GM13976 (cell line): Measurements from ENCODE around the gene SULT1E1.

Experiments
- DNase-seq: peaks from one replicate; pipeline ENCODE4 v3.0.0; 2012; ENCODE audit warnings: low spot score
- in situ Hi-C: fragments of 300-500 bp; cut with MboI; formaldehyde crosslinking; loops from one replicate; pipeline ENCODE4 v1.12.0; 2022; ENCODE audit warnings: low sequenced_read_pairs, mixed read lengths, inconsistent platforms; ENCODE audit not compliant: unreplicated experiment
- TF ChIP-seq, protein P1 (sequence below): IDR thresholded peaks from 2 replicates; pipeline ENCODE4 v1.5.1; 2012; ENCODE audit warnings: borderline replicate concordance, mild to moderate bottlenecking; ENCODE audit not compliant: insufficient read depth; ENCODE audit errors: extremely low read depth, missing control alignments, control extremely low read depth

The SULT1E1 gene

DNA sequence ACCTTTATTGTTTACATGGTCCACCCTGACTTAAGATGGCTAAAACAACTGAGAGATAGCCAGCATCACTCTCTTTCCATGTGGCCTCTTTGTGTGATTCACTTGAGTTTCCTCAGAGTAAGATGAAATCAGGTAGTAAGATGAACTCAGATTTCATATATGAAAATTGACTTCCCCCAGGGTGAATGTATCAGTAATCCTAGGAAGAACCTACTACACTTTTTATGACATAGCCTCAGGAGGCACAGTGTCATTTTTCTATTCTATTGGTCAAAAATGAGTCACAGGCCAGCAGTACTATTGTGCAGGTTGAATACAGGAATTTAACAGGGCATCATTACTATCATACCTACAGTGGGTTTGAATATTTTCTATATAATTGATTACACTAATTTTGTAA is 14.6 kb upstream of the SULT1E1 start:
- TF ChIP-seq, protein P1, sequence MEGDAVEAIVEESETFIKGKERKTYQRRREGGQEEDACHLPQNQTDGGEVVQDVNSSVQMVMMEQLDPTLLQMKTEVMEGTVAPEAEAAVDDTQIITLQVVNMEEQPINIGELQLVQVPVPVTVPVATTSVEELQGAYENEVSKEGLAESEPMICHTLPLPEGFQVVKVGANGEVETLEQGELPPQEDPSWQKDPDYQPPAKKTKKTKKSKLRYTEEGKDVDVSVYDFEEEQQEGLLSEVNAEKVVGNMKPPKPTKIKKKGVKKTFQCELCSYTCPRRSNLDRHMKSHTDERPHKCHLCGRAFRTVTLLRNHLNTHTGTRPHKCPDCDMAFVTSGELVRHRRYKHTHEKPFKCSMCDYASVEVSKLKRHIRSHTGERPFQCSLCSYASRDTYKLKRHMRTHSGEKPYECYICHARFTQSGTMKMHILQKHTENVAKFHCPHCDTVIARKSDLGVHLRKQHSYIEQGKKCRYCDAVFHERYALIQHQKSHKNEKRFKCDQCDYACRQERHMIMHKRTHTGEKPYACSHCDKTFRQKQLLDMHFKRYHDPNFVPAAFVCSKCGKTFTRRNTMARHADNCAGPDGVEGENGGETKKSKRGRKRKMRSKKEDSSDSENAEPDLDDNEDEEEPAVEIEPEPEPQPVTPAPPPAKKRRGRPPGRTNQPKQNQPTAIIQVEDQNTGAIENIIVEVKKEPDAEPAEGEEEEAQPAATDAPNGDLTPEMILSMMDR, result no peak
- no peak for DNase-seq
- in situ Hi-C loops, result no loop called here

GRCh38 chr4:69861756-69862155 is 1.8 kb upstream of the SULT1E1 start:
- in situ Hi-C loops, result no loop called here
- TF ChIP-seq, protein P1, result no peak
- no peak for DNase-seq

DNA sequence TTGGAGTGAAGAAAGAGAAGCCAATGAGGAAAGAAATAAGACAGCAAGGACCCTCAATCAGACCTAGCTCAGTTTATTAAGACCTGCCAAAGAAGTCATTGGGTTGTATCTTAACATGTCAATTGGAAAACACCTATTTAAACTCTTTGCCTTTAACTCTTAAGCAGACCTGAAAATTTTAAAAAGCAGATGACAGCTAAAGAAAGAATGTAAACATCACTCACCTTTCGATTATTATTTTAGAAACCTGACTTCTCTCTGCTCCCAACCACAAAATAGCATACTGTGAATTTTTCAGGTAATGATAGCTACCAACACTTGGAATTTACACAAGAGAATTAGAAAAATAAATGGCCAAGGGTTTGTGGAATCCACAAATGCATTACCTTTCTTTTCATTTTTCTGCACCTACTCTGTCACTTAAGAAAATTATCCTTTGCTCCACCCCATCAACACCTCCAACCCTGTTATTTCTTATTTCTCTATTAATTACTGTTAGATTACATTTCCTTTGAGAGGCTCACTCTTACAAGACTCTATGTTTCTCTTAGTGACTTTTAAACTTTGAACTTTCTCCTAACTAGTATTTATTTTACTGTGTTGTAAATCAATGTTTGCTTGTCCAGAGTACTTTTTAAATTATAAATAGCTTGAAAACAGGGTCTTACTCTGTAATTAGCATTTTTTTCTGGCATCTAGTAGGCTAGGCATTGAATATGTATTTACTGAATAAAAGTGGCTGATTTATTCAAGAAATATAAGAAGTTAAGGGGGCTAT is 765 bp upstream of the SULT1E1 start:
- TF ChIP-seq, protein P1, result no peak
- DNase-seq, result no peak
- in situ Hi-C loops, result no loop called here

- in situ Hi-C loops, result no loop called here
- TF ChIP-seq, protein P1, result no peak
- no peak for DNase-seq
These were observed 732 bp downstream of the SULT1E1 start for GRCh38 chr4:69859140-69859685.

DNA sequence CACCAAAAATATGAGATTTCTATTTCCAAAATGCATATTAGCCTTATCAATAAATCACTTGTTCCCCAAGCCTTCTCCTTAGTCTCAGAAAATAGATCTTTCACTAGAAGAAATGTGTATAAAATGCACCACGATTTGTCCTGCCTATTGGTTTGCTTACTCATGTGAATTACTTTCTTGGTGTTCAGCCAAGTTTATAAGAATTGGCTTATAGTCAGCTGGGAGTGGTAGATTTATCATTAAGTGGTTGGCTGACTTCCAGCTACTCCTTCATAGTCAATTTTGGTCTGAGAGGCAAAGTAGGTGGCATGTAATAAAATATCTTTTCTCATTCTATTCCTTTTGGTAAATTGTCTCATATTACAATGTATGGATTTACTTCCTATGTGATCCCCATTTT is 1.3 kb downstream of the SULT1E1 start:
- TF ChIP-seq, protein P1, result no peak
- in situ Hi-C loops, result no loop called here
- DNase-seq, result no peak

DNA sequence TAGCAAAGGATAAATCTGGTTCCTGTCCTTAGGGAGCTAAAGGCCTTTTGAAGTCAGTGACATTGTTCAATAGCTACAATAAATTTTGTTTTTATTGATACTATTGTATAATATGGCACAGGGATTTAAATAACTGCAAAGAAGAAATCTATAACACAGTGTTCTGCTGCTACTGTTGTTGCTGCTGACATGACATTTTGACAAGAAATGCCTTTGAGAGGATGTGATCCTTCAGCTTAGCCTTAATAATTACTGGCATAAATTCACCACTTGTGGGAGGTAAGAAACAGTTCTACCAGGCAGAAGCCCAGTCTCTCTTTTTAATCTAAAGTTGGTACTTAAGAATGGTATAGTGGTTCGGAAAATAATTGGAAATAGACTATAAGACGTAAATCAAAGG is 4.1 kb downstream of the SULT1E1 start:
- TF ChIP-seq, protein P1, result no peak
- DNase-seq, result no peak
- in situ Hi-C loops, result no loop called here
